Measurements from ENCODE around the gene TLR2. TPM values are rescaled to one million over a fixed set of nuclear protein-coding genes. Genes with fewer than 3 reads are reported as not detected.

Gene TLR2
- total and polyA plus RNA-seq, 2 of the 4 experiments (the other 2 are of a cell fraction), result under 0.01 to 0.03 TPM

DNA sequence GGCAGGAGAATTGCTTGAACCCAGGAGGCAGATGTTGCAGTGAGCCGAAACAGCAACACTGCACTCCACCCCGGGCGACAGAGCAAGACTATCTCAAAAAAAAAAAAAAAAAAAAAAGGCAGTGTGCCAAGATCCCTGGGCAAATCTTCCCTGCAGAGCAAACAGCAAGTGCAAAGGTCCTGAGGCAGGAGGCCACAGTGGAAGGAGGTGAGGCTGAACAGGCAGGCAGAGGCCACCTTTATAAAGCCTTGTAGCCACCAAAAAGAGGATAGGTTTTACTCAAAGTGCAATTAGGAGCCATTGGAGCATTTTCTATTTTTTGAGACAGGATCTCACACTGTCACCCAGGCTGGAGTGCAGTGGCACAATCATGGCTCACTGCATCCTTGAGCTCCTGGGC is 45.1 kb upstream of the TLR2 start:
- dilution Hi-C loops (cut with HindIII; ENCODE audit: low sequenced_read_pairs, unreplicated experiment), result no loop called here
- Histone ChIP-seq H2AK5ac (ENCODE audit: low read depth, low read length) (no peak overlapping the region), H3K14ac (replicated peaks; ENCODE audit: low read depth, low read length) (no peak overlapping the region), H3K27ac (ENCODE audit: insufficient read depth, low read length) (no peak overlapping the region), H3K4ac (ENCODE audit: low read depth, low read length) (no peak overlapping the region), H3K9me3 (ENCODE audit: control insufficient read depth, insufficient read depth, low read length) (no peaks in the 10 kb centered on the region), H3K4me3 (ENCODE audit: insufficient read depth, low read depth, low read length) (no peak overlapping the region), H3K9ac (ENCODE audit: low read depth, low read length) (no peak overlapping the region), H4K5ac (ENCODE audit: low read depth, low read length) (no peak overlapping the region), H4K20me1 (ENCODE audit: insufficient read depth, low read length) (no peaks in the 10 kb centered on the region), H2BK120ac (ENCODE audit: low read depth, low read length) (no peak overlapping the region), H3K4me1 (ENCODE audit: control insufficient read depth, insufficient read depth, low read length) (no peaks in the 10 kb centered on the region), H3K56ac (ENCODE audit: extremely low read depth, insufficient read depth, low read length) (no peak overlapping the region), H4K8ac (ENCODE audit: low read depth in 2 of 2, low read length in 2 of 2) (no peak overlapping the region), H4K91ac (ENCODE audit: insufficient read depth, low read depth, low read length) (no peak overlapping the region), H3K36me3 (ENCODE audit: control insufficient read depth, insufficient read depth, low read length) (peaks cover 10% of the 10 kb centered on the region), H3K79me1 (ENCODE audit: low read depth in 1 of 2, low read length in 2 of 2) (no peaks in the 10 kb centered on the region), H3K4me2 (ENCODE audit: low read depth, low read length) (no peak overlapping the region), H2BK15ac (ENCODE audit: low read depth, low read length) (no peak overlapping the region), H3K9me1 (ENCODE audit: insufficient read depth, low read length) (no peaks in the 10 kb centered on the region), H2BK5ac (ENCODE audit: low read depth, low read length, poor library complexity, severe bottlenecking) (no peak overlapping the region), H3K27me3 (ENCODE audit: control insufficient read depth, insufficient read depth, low read length) (no peaks in the 10 kb centered on the region), H3K18ac (ENCODE audit: low read depth, low read length) (no peak overlapping the region), H2BK20ac (ENCODE audit: low read depth, low read length) (no peak overlapping the region), H2AFZ (replicated peaks; ENCODE audit: low read length, poor library complexity) (no peak overlapping the region), H2AK9ac (replicated peaks; ENCODE audit: low read depth, low read length, poor library complexity) (no peak overlapping the region), H3K23ac (ENCODE audit: low read depth, low read length) (no peak overlapping the region)
- BruUV-seq (replicated peaks), result no TSS peak
- in situ Hi-C loops (cut with MboI; ENCODE audit: low sequenced_read_pairs), result no loop called here
- no peak for TF ChIP-seq RCOR1 (IDR thresholded peaks at IDR 0.05; ENCODE audit: insufficient replicate concordance, low read length)
- TF ChIP-seq, protein P1, sequence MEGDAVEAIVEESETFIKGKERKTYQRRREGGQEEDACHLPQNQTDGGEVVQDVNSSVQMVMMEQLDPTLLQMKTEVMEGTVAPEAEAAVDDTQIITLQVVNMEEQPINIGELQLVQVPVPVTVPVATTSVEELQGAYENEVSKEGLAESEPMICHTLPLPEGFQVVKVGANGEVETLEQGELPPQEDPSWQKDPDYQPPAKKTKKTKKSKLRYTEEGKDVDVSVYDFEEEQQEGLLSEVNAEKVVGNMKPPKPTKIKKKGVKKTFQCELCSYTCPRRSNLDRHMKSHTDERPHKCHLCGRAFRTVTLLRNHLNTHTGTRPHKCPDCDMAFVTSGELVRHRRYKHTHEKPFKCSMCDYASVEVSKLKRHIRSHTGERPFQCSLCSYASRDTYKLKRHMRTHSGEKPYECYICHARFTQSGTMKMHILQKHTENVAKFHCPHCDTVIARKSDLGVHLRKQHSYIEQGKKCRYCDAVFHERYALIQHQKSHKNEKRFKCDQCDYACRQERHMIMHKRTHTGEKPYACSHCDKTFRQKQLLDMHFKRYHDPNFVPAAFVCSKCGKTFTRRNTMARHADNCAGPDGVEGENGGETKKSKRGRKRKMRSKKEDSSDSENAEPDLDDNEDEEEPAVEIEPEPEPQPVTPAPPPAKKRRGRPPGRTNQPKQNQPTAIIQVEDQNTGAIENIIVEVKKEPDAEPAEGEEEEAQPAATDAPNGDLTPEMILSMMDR (conservative IDR thresholded peaks at IDR 0.05; ENCODE audit: low read depth, low read length), result no peak
- TF ChIP-seq FOS (IDR thresholded peaks at IDR 0.05; ENCODE audit: low read depth, low read length), result no peak
- no peak for TF ChIP-seq CHD1 (IDR thresholded peaks at IDR 0.05; ENCODE audit: low read depth, low read length)
- no peak for TF ChIP-seq RAD21 (IDR thresholded peaks at IDR 0.05; ENCODE audit: low read length)
- no peak for TF ChIP-seq MXI1 (IDR thresholded peaks at IDR 0.05; ENCODE audit: borderline replicate concordance, low read depth, low read length)
- intact Hi-C loops (cut with micrococcal nuclease), result no loop called here
- WGBS, 2 experiments (ENCODE audit: extremely low coverage in 2 of 2, insufficient read length in 1 of 2), result no CpG with 5 or more reads among the region's 3 CpGs
- ChIA-PET POLR2A (ENCODE audit: unreplicated experiment) (no interaction called here), CTCF (no interaction called here)
- DNase-seq (no peak), ATAC-seq (ENCODE audit: low read depth) (no peak)

Measured in IMR-90 (cell line).